Ovary (tissue), 9 donors: ENCODE measurements around the gene AKT1. TPM values are rescaled to one million over a fixed set of nuclear protein-coding genes. Genes with fewer than 3 reads are reported as not detected.

ENCODE experiments used
- DNase-seq, 5 donors: peaks; one replicate each; pipeline ENCODE4 v3.0.0-alpha.2; 2019 to 2020
- H3K27ac ChIP-seq, 2 donors: fragments of 200-600 bp; one replicate each; pipeline versions ENCODE4 v1.5.1 to v1.8.0; 2019 to 2022
- H3K27me3 ChIP-seq: fragments of 200-600 bp; one replicate; pipeline ENCODE4 v1.8.0; 2022
- H3K36me3 ChIP-seq: fragments of 200-600 bp; sonication (generic); one replicate; pipeline ENCODE4 v1.5.1; 2019
- H3K4me1 ChIP-seq: one replicate; pipeline ENCODE4 v1.8.1; 2013; ENCODE audit warnings: mild to moderate bottlenecking, moderate library complexity; ENCODE audit not compliant: insufficient read depth
- H3K4me3 ChIP-seq: fragments of 200-600 bp; sonication (generic); one replicate; pipeline ENCODE4 v1.5.1; 2017
- H3K9me3 ChIP-seq, 2 donors: fragments of 200-600 bp in 1 of 2; sonication (generic) in 1 of 2; one replicate each; pipeline versions ENCODE4 v1.5.1 to v1.8.1; 2013 to 2019; ENCODE audit warnings: mild to moderate bottlenecking in 1 of 2, moderate library complexity in 1 of 2
- EP300 ChIP-seq: sonication (generic); formaldehyde crosslinking; IDR thresholded peaks from one replicate; pipeline ENCODE4 v1.6.1; 2017; ENCODE audit warnings: antibody characterized with exemption
- POLR2A ChIP-seq: fragments of 450-650 bp; IDR thresholded peaks from one replicate; pipeline ENCODE4 v1.6.1; 2017; ENCODE audit warnings: antibody characterized with exemption, mild to moderate bottlenecking, moderate library complexity
- WGBS, 3 donors: extraction: QIAGEN DNeasy Blood & Tissue Kit in 1 of 3; methylation state at CpG; one replicate each; pipeline versions ENCODE4 v1.1.5 to v1.1.7; 2013 to 2017; 5-methylcytosine and 5-hydroxymethylcytosine counted together
- intact Hi-C, 4 donors: fragments of 100-400 bp; cut with DNase I; formaldehyde crosslinking; loops; one replicate each; pipeline versions ENCODE4 v1.11.0 to v1.15.1; 2022 to 2023
- polyA plus RNA-seq, 2 donors: library from polyadenylated mRNA; stranded (reverse); fragments of 200-250 nt in 1 of 2; fragments of 350-450 nt in 1 of 2; fragmentation: Illumina TruSeq in 1 of 2; extraction: RNeasy Lipid Tissue Mini Kit (QIAGEN cat#74804) in 1 of 2; gene quantifications; one replicate each; pipeline ENCODE4 v1.2.3, GENCODE V29; 2013 to 2014
- total RNA-seq, 7 donors: library from RNA; depleted of rRNA in 2 of 7; stranded (reverse); fragments of >200 nt in 2 of 7; fragmentation: NEBNext Ultra II Directional in 3 of 7; extraction: Animal tissue kit (Norgen Biotek cat#: 25700) in 3 of 7; gene quantifications; one replicate each; pipeline versions ENCODE4 v1.1.0 to v1.2.4, GENCODE V29; 2016 to 2023
- TF ChIP-seq, protein P1 (sequence below), 3 donors: fragments of 450-650 bp in 2 of 3; fragments of 200-600 bp in 1 of 3; IDR thresholded peaks; one replicate each; pipeline versions ENCODE4 v1.5.1 to v1.8.0; 2016 to 2022; ENCODE audit warnings: antibody characterized with exemption in 3 of 3, mild to moderate bottlenecking in 1 of 3
- donor health status: DM: no; HTN: no; CAD: no; lungs with moderate emphysema.
- donor health status: DM: no; HTN: no; CAD: no.
- donor health status: Bipolar disorder and iron deficiency.
- donor health status: DM: yes; HTN: yes; CAD: no.
- donor health status: DM: no; HTN: no; CAD: no.
- donor health status: DM: yes; HTN: yes; CAD: no.

AKT1 gene
- total and polyA plus RNA-seq, 9 donors: 53.9 to 105 (median 95.4) TPM

DNA sequence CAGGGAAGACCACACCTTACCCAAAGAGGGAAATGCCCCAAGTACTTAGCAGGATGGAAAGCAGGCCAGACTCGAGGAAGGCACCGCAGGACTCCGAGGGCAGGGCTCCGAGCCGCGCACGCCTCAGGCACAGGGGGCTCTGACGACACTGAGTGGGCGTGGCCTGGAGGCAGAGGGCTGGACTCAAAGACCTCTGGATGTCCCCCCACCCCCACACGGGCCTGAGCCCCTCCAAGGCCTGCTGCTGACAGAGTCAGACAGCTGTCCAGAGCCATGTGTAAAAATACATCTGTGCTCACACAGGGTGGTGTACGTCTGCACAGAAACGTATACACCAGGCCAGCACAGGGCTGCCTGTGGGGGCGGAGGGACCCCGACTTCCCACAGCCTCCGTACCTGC, 1.4 kb downstream of the AKT1 start:
- peak overlapping the region; percentile 68 for H3K4me3 ChIP-seq
- H3K27ac ChIP-seq: no peak overlapping the region
- intact Hi-C loops: loop anchor here in 1 of 4 donors (2.0 kb wide), 1 partner anchor 23 kb away; no protein-coding TSS in a partner anchor
- TF ChIP-seq POLR2A (no peak), EP300 (no peak)
- TF ChIP-seq, protein P1, sequence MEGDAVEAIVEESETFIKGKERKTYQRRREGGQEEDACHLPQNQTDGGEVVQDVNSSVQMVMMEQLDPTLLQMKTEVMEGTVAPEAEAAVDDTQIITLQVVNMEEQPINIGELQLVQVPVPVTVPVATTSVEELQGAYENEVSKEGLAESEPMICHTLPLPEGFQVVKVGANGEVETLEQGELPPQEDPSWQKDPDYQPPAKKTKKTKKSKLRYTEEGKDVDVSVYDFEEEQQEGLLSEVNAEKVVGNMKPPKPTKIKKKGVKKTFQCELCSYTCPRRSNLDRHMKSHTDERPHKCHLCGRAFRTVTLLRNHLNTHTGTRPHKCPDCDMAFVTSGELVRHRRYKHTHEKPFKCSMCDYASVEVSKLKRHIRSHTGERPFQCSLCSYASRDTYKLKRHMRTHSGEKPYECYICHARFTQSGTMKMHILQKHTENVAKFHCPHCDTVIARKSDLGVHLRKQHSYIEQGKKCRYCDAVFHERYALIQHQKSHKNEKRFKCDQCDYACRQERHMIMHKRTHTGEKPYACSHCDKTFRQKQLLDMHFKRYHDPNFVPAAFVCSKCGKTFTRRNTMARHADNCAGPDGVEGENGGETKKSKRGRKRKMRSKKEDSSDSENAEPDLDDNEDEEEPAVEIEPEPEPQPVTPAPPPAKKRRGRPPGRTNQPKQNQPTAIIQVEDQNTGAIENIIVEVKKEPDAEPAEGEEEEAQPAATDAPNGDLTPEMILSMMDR (IDR thresholded peaks at IDR 0.05): no peak
- H3K4me1 ChIP-seq: peaks cover 14% of the 10 kb centered on the region
- WGBS, 3 donors: 4 to 5% (median 5%) methylated on average over 15 of the region's 15 CpGs
- H3K27me3 ChIP-seq: no peaks in the 10 kb centered on the region
- peak in 3 of 5 donors; percentile 42 to 71 (median 63) for DNase-seq
- H3K9me3 ChIP-seq: no peaks in the 10 kb centered on the region
- no peaks in the 10 kb centered on the region for H3K36me3 ChIP-seq

DNA sequence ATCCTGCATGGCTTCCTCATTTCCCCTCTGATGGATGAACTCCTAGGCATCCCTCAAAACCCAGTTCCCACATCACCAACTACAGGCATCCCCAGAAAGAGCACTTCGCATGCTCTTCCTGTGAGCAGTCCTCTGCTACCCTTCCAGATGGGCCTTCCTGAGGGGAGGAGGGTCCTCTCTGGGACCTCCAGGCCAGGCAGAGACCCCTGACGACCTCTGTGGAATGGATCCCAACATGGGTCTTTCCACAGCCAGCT, 1.9 kb downstream of the AKT1 start:
- TF ChIP-seq EP300 (no peak), POLR2A (no peak)
- TF ChIP-seq, protein P1 (IDR thresholded peaks at IDR 0.05): no peak
- intact Hi-C loops: no loop called here
- no peak overlapping the region for H3K27ac ChIP-seq
- WGBS, 3 donors: 75 to 91% (median 82%) methylated on average over 2 of the region's 2 CpGs
- H3K9me3 ChIP-seq: no peaks in the 10 kb centered on the region
- no peaks in the 10 kb centered on the region for H3K36me3 ChIP-seq
- no peak for DNase-seq
- no peaks in the 10 kb centered on the region for H3K27me3 ChIP-seq
- peaks cover 19% of the 10 kb centered on the region for H3K4me1 ChIP-seq
- H3K4me3 ChIP-seq: no peak overlapping the region

DNA sequence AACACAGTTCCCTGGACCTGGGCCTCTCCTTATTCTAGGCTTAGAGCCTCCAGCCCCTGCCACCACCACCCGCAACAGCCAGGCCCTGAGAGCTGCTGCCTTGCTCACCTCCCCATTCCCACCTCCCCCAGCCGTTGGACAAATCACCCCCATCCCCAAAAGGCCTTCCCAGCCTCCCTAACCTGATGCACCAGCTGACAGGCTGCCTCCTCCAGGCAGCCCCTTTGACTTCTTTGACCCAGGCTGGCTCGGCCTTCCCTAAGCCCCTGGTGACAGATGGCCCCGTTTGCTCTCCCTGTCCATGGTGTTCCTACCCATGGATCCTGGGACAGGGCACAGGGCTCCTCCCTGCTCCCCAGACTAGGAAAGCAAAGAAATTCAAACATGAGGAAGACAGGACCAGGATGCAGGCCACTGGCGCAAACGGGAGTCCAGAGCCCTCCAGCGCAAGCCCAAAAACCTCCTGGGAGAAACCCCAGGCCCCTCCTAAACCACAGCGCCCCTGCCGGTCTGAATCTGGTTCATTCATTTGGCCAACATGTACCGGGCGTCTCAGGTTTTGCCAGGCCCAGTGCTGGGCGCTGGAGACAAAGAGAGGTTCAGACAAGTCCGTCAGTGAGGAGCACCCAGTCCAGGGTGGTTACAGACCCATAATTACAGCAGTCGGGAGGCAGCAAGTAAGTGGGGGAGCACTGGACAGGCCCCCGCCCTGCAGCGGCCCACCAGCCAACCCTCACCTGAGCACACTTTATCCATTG, 2.4 kb downstream of the AKT1 start:
- H3K27ac ChIP-seq: no peak overlapping the region
- no peak overlapping the region for H3K4me3 ChIP-seq
- H3K4me1 ChIP-seq: peaks cover 22% of the 10 kb centered on the region
- no peaks in the 10 kb centered on the region for H3K27me3 ChIP-seq
- no peak for DNase-seq
- TF ChIP-seq EP300 (no peak), POLR2A (no peak)
- TF ChIP-seq, protein P1 (IDR thresholded peaks at IDR 0.05): no peak
- no peaks in the 10 kb centered on the region for H3K36me3 ChIP-seq
- intact Hi-C loops: no loop called here
- H3K9me3 ChIP-seq: no peaks in the 10 kb centered on the region
- WGBS, 3 donors: 73 to 85% (median 74%) methylated on average over 16 of the region's 16 CpGs

DNA sequence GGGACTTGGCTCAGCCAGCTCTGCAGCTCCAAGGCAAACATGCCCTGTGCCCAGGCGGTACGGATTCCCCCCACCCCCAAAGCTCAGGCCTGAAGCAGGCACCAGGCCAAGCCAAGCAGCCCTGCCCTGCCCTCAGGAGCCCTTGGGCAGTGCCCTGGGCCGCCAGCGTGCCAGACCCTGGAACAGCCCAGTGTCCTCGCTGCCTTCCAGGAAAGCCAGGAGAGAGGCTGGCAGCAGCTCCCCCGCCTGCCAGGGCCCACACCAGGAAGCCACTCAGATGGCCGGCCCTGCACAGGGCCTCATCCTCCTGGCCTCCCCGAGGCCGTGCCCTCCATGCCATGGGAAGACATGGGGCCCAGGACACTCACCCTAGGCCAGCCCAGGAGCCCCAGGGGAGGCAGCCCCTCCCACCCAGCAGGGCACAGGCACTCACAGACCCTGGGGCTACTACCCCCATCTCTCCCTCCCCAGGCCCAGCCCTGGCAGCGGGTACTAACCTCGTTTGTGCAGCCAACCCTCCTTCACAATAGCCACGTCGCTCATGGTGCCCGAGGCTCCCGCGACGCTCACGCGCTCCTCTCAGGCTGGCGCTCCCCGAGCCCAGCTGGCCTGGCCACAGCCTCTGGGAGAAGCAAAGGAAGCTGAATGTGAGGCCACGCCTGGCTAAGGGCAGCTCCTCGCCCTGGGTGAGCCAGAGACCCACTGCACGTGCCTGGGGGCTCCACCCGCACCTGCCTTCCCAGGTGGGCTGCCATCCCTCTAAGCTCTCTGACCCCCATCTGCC, 3.3 kb downstream of the AKT1 start:
- no peaks in the 10 kb centered on the region for H3K27me3 ChIP-seq
- DNase-seq: no peak
- TF ChIP-seq, protein P1 (IDR thresholded peaks at IDR 0.05): no peak
- TF ChIP-seq POLR2A (no peak), EP300 (no peak)
- peaks cover 27% of the 10 kb centered on the region for H3K4me1 ChIP-seq
- WGBS, 3 donors: 83 to 84% (median 83%) methylated on average over 25 of the region's 25 CpGs
- H3K9me3 ChIP-seq: no peaks in the 10 kb centered on the region
- intact Hi-C loops: no loop called here
- no peak overlapping the region for H3K27ac ChIP-seq
- H3K36me3 ChIP-seq: no peaks in the 10 kb centered on the region
- no peak overlapping the region for H3K4me3 ChIP-seq
